ENCODE data around the gene DUSP9.
"Not testable (repeated sequence)": the region's sequence is repeated elsewhere in the genome, so short reads cannot be mapped to it uniquely, and the experiment has no call there.

The DUSP9 gene

GRCh38 chrX:153646620-153647373 is at the start of gene DUSP9:
Gene DUSP9 (plus strand): TSS chrX:153647203. CDS start chrX:153647954, 751 bp downstream.
- H3K4me3 ChIP-seq (ENCODE audit: low read depth, low read length), result no peak within 1 kb of the TSS

GRCh38 chrX:153598541-153599191 is 48.3 kb upstream of the DUSP9 start, which contains the start of gene CCNQ:
Gene CCNQ (minus strand): TSS chrX:153599139. CDS start chrX:153599073, 66 bp downstream.
- H3K4me3 ChIP-seq (ENCODE audit: low read depth, low read length), result peak within 1 kb of the TSS; percentile 56

- H3K4me3 ChIP-seq (ENCODE audit: low read depth, low read length), result peak overlapping the region; percentile 53
These were observed 47.6 kb upstream of the DUSP9 start for GRCh38 chrX:153599192-153600031.

- no peak overlapping the region for H3K4me3 ChIP-seq (ENCODE audit: low read depth, low read length)
These were observed 47.0 kb upstream of the DUSP9 start for GRCh38 chrX:153600032-153600373.

- H3K4me3 ChIP-seq (ENCODE audit: low read depth, low read length), result no peak overlapping the region
These were observed 46.1 kb upstream of the DUSP9 start for GRCh38 chrX:153600921-153601320.

GRCh38 chrX:153601511-153602110 is 45.4 kb upstream of the DUSP9 start:
- no peak overlapping the region for H3K4me3 ChIP-seq (ENCODE audit: low read depth, low read length)

- H3K4me3 ChIP-seq (ENCODE audit: low read depth, low read length), result no peak overlapping the region
These were observed 44.4 kb upstream of the DUSP9 start for GRCh38 chrX:153602601-153603000.

- no peak overlapping the region for H3K4me3 ChIP-seq (ENCODE audit: low read depth, low read length)
These were observed 43.8 kb upstream of the DUSP9 start for GRCh38 chrX:153603131-153603656.

- not testable (repeated sequence) for H3K4me3 ChIP-seq (ENCODE audit: low read depth, low read length)
These were observed 42.2 kb upstream of the DUSP9 start for GRCh38 chrX:153604666-153605380.

GRCh38 chrX:153606503-153606902 is 40.5 kb upstream of the DUSP9 start:
- no peak overlapping the region for H3K4me3 ChIP-seq (ENCODE audit: low read depth, low read length)

- no peak overlapping the region for H3K4me3 ChIP-seq (ENCODE audit: low read depth, low read length)
These were observed 38.6 kb upstream of the DUSP9 start for GRCh38 chrX:153608376-153608775.

- no peak overlapping the region for H3K4me3 ChIP-seq (ENCODE audit: low read depth, low read length)
These were observed 38.2 kb upstream of the DUSP9 start for GRCh38 chrX:153608806-153609205.

- no peak overlapping the region for H3K4me3 ChIP-seq (ENCODE audit: low read depth, low read length)
These were observed 36.8 kb upstream of the DUSP9 start for GRCh38 chrX:153609917-153610835.

GRCh38 chrX:153610836-153611213 is 36.2 kb upstream of the DUSP9 start:
- H3K4me3 ChIP-seq (ENCODE audit: low read depth, low read length), result no peak overlapping the region

- no peak overlapping the region for H3K4me3 ChIP-seq (ENCODE audit: low read depth, low read length)
These were observed 35.5 kb upstream of the DUSP9 start for GRCh38 chrX:153611298-153612095.

GRCh38 chrX:153612413-153612812 is 34.6 kb upstream of the DUSP9 start:
- no peak overlapping the region for H3K4me3 ChIP-seq (ENCODE audit: low read depth, low read length)

- no peak overlapping the region for H3K4me3 ChIP-seq (ENCODE audit: low read depth, low read length)
These were observed 32.2 kb upstream of the DUSP9 start for GRCh38 chrX:153614818-153615217.

GRCh38 chrX:153620576-153620975 is 26.4 kb upstream of the DUSP9 start:
- H3K4me3 ChIP-seq (ENCODE audit: low read depth, low read length), result no peak overlapping the region

Measured in iPS-11a (cell line).